Femur (tissue), 1 donor: ENCODE results near the gene CD300LG.
A peak's percentile ranks its signal among the peaks of the same experiment; 100 is the strongest.

Experiments
- DNase-seq: peaks from one replicate; pipeline ENCODE4 v3.0.0-alpha.2; 2017

The CD300LG gene

GRCh38 chr17:43826206-43826605 lies 20.8 kb upstream of the CD300LG start:
- no peak for DNase-seq

- no peak for DNase-seq
Measured at GRCh38 chr17:43827596-43827995, 19.4 kb upstream of the CD300LG start.

- DNase-seq: no peak
Measured at GRCh38 chr17:43829738-43830137, 17.2 kb upstream of the CD300LG start.

- no peak for DNase-seq
Measured at GRCh38 chr17:43830510-43831140, 16.4 kb upstream of the CD300LG start.

GRCh38 chr17:43831633-43832032 lies 15.3 kb upstream of the CD300LG start:
- no peak for DNase-seq

GRCh38 chr17:43832168-43832975 lies 14.6 kb upstream of the CD300LG start:
- DNase-seq: peak; percentile 58

GRCh38 chr17:43832976-43833829 lies 13.8 kb upstream of the CD300LG start, which contains the start of gene MPP3:
MPP3 (minus strand) TSS chr17:43833146; CDS start chr17:43831906, 1,240 bp downstream.
- DNase-seq: peak; percentile 76

GRCh38 chr17:43834106-43834505 lies 12.9 kb upstream of the CD300LG start:
- DNase-seq: no peak

- DNase-seq: no peak
Measured at GRCh38 chr17:43839670-43840108, 7.3 kb upstream of the CD300LG start.

GRCh38 chr17:43840814-43841213 lies 6.2 kb upstream of the CD300LG start:
- DNase-seq: no peak

GRCh38 chr17:43841282-43841681 lies 5.7 kb upstream of the CD300LG start:
- DNase-seq: no peak

GRCh38 chr17:43842091-43842974 lies 4.6 kb upstream of the CD300LG start:
- peak; percentile 61 for DNase-seq

- DNase-seq: no peak
Measured at GRCh38 chr17:43842975-43843325, 4.0 kb upstream of the CD300LG start.

GRCh38 chr17:43844241-43844640 lies 2.7 kb upstream of the CD300LG start:
- no peak for DNase-seq

GRCh38 chr17:43845766-43846165 lies 1.2 kb upstream of the CD300LG start:
- no peak for DNase-seq

- peak; percentile 82 for DNase-seq
Measured at GRCh38 chr17:43846221-43846712, 709 bp upstream of the CD300LG start.

- DNase-seq: no peak
Measured at GRCh38 chr17:43848601-43849000, 1.6 kb downstream of the CD300LG start.

GRCh38 chr17:43849116-43849515 lies 2.1 kb downstream of the CD300LG start:
- no peak for DNase-seq

- no peak for DNase-seq
Measured at GRCh38 chr17:43852571-43852970, 5.6 kb downstream of the CD300LG start.

GRCh38 chr17:43853546-43853945 lies 6.6 kb downstream of the CD300LG start:
- DNase-seq: no peak

GRCh38 chr17:43854498-43854897 lies 7.5 kb downstream of the CD300LG start:
- DNase-seq: no peak

- no peak for DNase-seq
Measured at GRCh38 chr17:43855061-43855460, 8.1 kb downstream of the CD300LG start.
